Hepatocyte (in vitro differentiated cells): Measurements from ENCODE around the gene TFEB.

Experiments used
- CTCF ChIP-seq: fragments of 200-600 bp; sonication (generic); IDR thresholded peaks from 2 replicates; pipeline ENCODE4 v1.5.1; 2016; ENCODE audit warnings: antibody characterized with exemption, mild to moderate bottlenecking; ENCODE audit not compliant: poor library complexity
- EZH2 ChIP-seq: fragments of 200-600 bp; sonication (generic); IDR thresholded peaks from 2 replicates; pipeline ENCODE4 v1.6.1; 2016; ENCODE audit warnings: antibody characterized with exemption, mild to moderate bottlenecking, borderline replicate concordance
- EZH2phosphoT487 ChIP-seq: fragments of 200-600 bp; sonication (generic); IDR thresholded peaks from one replicate; pipeline ENCODE4 v1.6.1; 2018; ENCODE audit warnings: antibody characterized with exemption, mild to moderate bottlenecking, low read depth, moderate library complexity; ENCODE audit not compliant: unreplicated experiment, severe bottlenecking

GRCh38 chr6:41648921-41649320, 86.5 kb downstream of the TFEB start:
- TF ChIP-seq CTCF: no peak
- no peak for TF ChIP-seq EZH2
- no peak for TF ChIP-seq EZH2phosphoT487
